Mucosa of descending colon (tissue), 3 donors: Measurements from ENCODE around the gene SLC5A2. TPM values are rescaled to one million over a fixed set of nuclear protein-coding genes. Genes with fewer than 3 reads are reported as not detected.
A peak's percentile ranks its signal among the peaks of the same experiment; 100 is the strongest.

Experiments used
- ATAC-seq: fragments of 200-7000 bp; cut with Tn5 transposase; one replicate; pipeline ENCODE4 v1.9.1; 2020; ENCODE audit warnings: mild to moderate bottlenecking, moderate library complexity
- DNase-seq, 3 donors: peaks; one replicate each; pipeline ENCODE4 v3.0.0-alpha.2; 2020
- H3K36me3 ChIP-seq: fragments of 200-600 bp; one replicate; pipeline ENCODE4 v1.8.0; 2021; ENCODE audit warnings: low read depth, mild to moderate bottlenecking
- H3K4me1 ChIP-seq: fragments of 200-600 bp; one replicate; pipeline ENCODE4 v1.8.0; 2021; ENCODE audit warnings: low read depth, mild to moderate bottlenecking
- H3K4me3 ChIP-seq: fragments of 200-600 bp; one replicate; pipeline ENCODE4 v1.8.0; 2021; ENCODE audit warnings: mild to moderate bottlenecking
- H3K9me3 ChIP-seq: fragments of 200-600 bp; one replicate; pipeline ENCODE4 v1.8.0; 2021; ENCODE audit warnings: mild to moderate bottlenecking
- intact Hi-C, 2 donors: fragments of 100-400 bp; cut with DNase I in 1 of 2; cut with micrococcal nuclease in 1 of 2; formaldehyde crosslinking; loops; one replicate each; pipeline versions ENCODE4 v1.11.0 to v1.11.1; 2022; cut with DNase I, micrococcal nuclease
- total RNA-seq, 3 donors: library from RNA; stranded (reverse); fragmentation: NEBNext Ultra II Directional in 2 of 3; extraction: Animal tissue kit (Norgen Biotek cat#: 25700) in 2 of 3; gene quantifications; one replicate each; pipeline versions ENCODE4 v1.2.1 to v1.2.4, GENCODE V29; 2021 to 2023
- TF ChIP-seq, protein P1 (sequence below): fragments of 200-600 bp; IDR thresholded peaks from one replicate; pipeline ENCODE4 v1.8.0; 2022; ENCODE audit warnings: antibody characterized with exemption, mild to moderate bottlenecking
- donor health status: DM: no; HTN: no; CAD: no; lungs with moderate emphysema.
- donor health status: DM: no; HTN: no; CAD: no.
- donor health status: DM: no; HTN: yes; CAD: no.

Gene SLC5A2
- total RNA-seq, 3 donors from 2014 or later = 0.47 to 0.70 TPM; not detected in 1

DNA sequence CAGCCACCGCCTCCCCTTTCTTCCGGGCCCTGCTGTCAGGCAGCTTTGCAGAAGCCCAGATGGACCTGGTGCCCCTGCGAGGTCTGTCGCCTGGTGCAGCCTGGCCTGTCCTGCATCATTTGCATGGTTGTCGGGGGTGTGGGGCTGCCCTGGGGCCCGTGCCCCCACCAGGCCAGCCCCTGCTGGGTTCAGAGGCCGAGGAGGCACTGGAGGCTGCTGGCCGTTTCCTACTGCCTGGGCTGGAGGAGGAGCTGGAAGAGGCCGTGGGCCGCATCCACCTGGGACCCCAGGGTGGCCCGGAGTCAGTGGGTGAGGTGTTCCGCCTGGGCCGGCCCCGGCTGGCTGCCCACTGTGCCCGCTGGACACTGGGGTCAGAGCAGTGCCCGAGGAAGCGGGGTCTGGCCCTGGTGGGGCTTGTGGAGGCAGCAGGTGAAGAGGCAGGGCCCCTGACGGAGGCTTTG, 16.5 kb upstream of the SLC5A2 start:
- TF ChIP-seq, protein P1, sequence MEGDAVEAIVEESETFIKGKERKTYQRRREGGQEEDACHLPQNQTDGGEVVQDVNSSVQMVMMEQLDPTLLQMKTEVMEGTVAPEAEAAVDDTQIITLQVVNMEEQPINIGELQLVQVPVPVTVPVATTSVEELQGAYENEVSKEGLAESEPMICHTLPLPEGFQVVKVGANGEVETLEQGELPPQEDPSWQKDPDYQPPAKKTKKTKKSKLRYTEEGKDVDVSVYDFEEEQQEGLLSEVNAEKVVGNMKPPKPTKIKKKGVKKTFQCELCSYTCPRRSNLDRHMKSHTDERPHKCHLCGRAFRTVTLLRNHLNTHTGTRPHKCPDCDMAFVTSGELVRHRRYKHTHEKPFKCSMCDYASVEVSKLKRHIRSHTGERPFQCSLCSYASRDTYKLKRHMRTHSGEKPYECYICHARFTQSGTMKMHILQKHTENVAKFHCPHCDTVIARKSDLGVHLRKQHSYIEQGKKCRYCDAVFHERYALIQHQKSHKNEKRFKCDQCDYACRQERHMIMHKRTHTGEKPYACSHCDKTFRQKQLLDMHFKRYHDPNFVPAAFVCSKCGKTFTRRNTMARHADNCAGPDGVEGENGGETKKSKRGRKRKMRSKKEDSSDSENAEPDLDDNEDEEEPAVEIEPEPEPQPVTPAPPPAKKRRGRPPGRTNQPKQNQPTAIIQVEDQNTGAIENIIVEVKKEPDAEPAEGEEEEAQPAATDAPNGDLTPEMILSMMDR = no peak
- ATAC-seq (no peak), DNase-seq (peak in 2 of 3 donors; percentile 27 to 49)
- no peaks in the 10 kb centered on the region for H3K9me3 ChIP-seq
- no peaks in the 10 kb centered on the region for H3K36me3 ChIP-seq
- intact Hi-C loops = no loop called here
- H3K4me3 ChIP-seq = no peak overlapping the region
- peaks cover 3% of the 10 kb centered on the region for H3K4me1 ChIP-seq

DNA sequence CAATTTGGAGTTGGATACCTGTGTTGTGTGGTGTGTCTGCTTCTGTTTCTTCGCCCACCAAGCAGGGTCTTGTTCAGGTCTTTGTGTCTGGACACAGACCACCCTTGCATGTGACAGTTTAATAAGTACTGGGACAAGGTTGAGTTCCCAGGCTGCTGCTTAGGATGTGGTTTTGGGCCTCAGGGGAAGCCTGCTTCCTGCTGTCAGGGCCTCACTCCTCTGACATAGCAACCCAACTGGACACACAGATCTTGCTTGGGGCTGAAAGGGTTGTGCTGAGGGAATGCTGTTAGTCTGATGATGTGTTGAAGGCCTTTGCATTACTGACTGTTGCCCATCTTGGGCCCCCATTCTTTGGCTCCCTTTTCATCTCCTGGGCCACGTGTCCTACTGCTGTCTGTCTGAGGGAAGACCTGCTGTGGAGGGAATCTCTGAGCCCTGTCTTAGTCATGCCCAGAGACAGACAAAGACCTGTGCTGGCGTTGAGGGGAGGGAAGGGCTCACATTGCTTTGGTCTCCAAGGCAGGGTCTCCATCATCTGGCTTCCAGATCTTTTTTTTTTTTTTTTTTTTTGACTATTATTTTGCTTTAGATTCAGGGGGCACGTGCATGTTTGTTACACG, 15.7 kb upstream of the SLC5A2 start:
- H3K4me1 ChIP-seq = peaks cover 7% of the 10 kb centered on the region
- no peaks in the 10 kb centered on the region for H3K36me3 ChIP-seq
- peak in 1 of 3 donors; percentile 20 for DNase-seq
- H3K9me3 ChIP-seq = no peaks in the 10 kb centered on the region
- intact Hi-C loops = no loop called here
- TF ChIP-seq, protein P1 = no peak
- peak; percentile 22 for ATAC-seq
- H3K4me3 ChIP-seq = no peak overlapping the region

DNA sequence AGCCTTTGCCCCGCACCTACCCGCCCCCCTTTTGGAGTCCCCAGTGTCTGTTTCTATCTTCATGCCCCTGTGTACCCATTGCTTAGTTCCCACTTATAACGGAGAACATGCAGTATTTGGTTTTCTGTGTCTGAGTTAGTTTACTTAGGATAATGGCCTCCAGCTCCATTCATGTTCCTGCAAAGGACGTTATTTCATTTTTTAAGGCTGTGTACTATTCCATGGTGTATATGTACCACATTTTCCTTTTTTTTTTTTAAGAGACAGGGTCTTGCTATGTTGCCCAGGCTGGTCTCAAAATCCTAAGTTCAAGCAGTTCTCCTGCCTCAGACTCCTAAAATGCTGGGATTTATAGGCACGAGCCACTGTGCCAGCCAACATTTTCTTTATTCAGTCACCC, 15.1 kb upstream of the SLC5A2 start:
- no peaks in the 10 kb centered on the region for H3K9me3 ChIP-seq
- TF ChIP-seq, protein P1 = no peak
- intact Hi-C loops = no loop called here
- ATAC-seq = no peak
- peak in 1 of 3 donors; percentile 1 for DNase-seq
- no peak overlapping the region for H3K4me3 ChIP-seq
- H3K4me1 ChIP-seq = peaks cover 7% of the 10 kb centered on the region
- H3K36me3 ChIP-seq = no peaks in the 10 kb centered on the region

DNA sequence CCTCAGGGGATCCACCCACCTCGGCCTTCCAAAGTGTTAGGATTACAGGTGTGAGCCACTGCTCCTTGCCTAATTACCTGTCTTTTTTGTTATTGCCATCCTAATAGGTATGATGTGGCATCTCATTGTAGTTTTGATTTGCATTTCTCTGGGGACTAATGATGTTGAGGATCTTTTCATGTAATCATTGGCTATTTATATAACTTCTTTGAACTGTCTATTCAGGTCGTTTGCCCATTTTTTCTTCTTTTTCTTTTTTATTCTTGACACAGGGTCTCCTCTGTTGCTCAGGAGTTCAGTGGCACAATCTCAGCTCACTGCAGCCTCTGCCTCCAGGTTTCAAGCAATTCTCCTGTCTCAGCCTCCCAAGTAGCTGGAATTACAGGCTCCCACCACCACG, 12.3 kb upstream of the SLC5A2 start:
- Histone ChIP-seq H3K4me3 (no peak overlapping the region), H3K9me3 (no peaks in the 10 kb centered on the region), H3K4me1 (peaks cover 8% of the 10 kb centered on the region), H3K36me3 (no peaks in the 10 kb centered on the region)
- DNase-seq (no peak), ATAC-seq (no peak)
- TF ChIP-seq, protein P1 = no peak
- intact Hi-C loops = no loop called here

DNA sequence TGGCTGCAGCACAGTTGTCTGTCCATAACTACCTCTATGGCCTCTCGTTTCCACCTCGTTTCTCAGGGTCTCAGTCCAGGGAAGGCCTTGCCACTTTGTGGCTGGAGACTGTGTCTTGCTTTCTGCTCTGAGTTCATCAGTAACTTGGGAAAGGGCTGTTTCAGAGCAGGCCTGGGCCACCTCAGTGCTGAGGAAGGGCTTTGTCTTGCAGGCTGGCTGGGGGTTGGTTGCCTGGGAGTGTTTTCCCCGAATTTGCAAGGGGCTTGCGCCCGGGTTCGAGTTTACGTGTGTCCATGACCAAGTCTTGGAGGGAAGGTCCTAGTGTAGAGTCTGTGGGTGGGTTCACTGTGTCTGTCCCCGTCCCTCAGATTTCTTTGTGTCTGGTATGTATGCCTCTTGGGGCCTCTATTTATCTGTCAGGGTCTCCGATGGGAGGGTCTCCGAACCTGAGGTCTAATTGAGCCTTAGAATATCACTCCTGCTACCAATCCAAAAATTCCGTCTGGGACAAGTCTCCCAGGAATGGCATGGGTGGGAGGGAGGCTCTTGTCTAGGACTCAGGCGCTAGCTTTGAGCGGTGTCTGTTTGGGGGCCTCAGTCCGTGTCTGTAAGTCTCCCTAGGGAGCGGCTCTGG, 11.6 kb upstream of the SLC5A2 start:
- no peak for ATAC-seq
- intact Hi-C loops = no loop called here

More for the DNA sequence above, 11.6 kb upstream of the SLC5A2 start:
- H3K9me3 ChIP-seq = no peaks in the 10 kb centered on the region
- peak overlapping the region; percentile 28 for H3K4me3 ChIP-seq
- H3K4me1 ChIP-seq = peaks cover 14% of the 10 kb centered on the region
- TF ChIP-seq, protein P1 = no peak
- H3K36me3 ChIP-seq = no peaks in the 10 kb centered on the region
- DNase-seq = no peak
